ENCODE measurements around the gene SENP5. TPM values are rescaled to one million over a fixed set of nuclear protein-coding genes. Genes with fewer than 3 reads are reported as not detected.
A peak's percentile ranks its signal among the peaks of the same experiment; 100 is the strongest.
"Not testable (repeated sequence)": the region's sequence is repeated elsewhere in the genome, so short reads cannot be mapped to it uniquely, and the experiment has no call there.

SENP5 gene
- total RNA-seq, 2 donors from 2014 or later, result 28.3 to 62.9 TPM

GRCh38 chr3:196849180-196849741, 18.5 kb upstream of the SENP5 start:
- intact Hi-C loops (cut with DNase I), result no loop called here
- H3K9me3 ChIP-seq, result no peaks in the 10 kb centered on the region

DNA sequence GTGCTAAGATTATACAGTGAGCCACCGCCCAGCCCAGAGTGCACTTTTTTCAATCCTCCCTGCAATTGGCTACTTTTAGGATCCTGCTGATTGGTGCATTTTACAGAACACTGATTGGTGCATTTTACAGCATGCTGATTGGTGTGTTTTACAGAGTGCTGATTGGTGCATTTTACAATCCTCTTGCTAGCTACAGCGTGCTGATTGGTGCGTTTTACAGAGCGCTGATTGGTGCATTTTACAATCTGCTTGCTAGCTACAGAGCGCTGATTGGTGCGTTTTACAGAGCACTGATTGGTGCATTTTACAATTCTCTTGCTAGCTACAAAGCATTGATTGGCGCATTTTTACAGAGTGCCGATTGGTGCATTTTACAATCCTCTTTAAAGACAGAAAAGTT, 4.7 kb upstream of the SENP5 start:
- WGBS, result 91% methylated on average over 8 of the region's 8 CpGs
- H3K36me3 ChIP-seq; H3K27ac ChIP-seq; DNase-seq (ENCODE audit: low spot score); H3K9me3 ChIP-seq; H3K4me1 ChIP-seq (replicated peaks); H3K27me3 ChIP-seq (replicated peaks; ENCODE audit: insufficient read depth); intact Hi-C loops (cut with DNase I); H3K4me3 ChIP-seq: not testable (repeated sequence)

More at GRCh38 chr3:196849180-196849741, 18.5 kb upstream of the SENP5 start:
- WGBS, result 72% methylated on average over 11 of the region's 11 CpGs
- no peaks in the 10 kb centered on the region for H3K36me3 ChIP-seq
- H3K27ac ChIP-seq, result no peak overlapping the region
- H3K27me3 ChIP-seq (replicated peaks; ENCODE audit: insufficient read depth), result no peaks in the 10 kb centered on the region
- no peaks in the 10 kb centered on the region for H3K4me1 ChIP-seq (replicated peaks)
- no peak for DNase-seq (ENCODE audit: low spot score)
- TF ChIP-seq POLR2AphosphoS5 (IDR thresholded peaks at IDR 0.05), result no peak
- TF ChIP-seq, protein P1, sequence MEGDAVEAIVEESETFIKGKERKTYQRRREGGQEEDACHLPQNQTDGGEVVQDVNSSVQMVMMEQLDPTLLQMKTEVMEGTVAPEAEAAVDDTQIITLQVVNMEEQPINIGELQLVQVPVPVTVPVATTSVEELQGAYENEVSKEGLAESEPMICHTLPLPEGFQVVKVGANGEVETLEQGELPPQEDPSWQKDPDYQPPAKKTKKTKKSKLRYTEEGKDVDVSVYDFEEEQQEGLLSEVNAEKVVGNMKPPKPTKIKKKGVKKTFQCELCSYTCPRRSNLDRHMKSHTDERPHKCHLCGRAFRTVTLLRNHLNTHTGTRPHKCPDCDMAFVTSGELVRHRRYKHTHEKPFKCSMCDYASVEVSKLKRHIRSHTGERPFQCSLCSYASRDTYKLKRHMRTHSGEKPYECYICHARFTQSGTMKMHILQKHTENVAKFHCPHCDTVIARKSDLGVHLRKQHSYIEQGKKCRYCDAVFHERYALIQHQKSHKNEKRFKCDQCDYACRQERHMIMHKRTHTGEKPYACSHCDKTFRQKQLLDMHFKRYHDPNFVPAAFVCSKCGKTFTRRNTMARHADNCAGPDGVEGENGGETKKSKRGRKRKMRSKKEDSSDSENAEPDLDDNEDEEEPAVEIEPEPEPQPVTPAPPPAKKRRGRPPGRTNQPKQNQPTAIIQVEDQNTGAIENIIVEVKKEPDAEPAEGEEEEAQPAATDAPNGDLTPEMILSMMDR (IDR thresholded peaks at IDR 0.05), result no peak
- TF ChIP-seq POLR2A (IDR thresholded peaks at IDR 0.05), result no peak
- no peak overlapping the region for H3K4me3 ChIP-seq

DNA sequence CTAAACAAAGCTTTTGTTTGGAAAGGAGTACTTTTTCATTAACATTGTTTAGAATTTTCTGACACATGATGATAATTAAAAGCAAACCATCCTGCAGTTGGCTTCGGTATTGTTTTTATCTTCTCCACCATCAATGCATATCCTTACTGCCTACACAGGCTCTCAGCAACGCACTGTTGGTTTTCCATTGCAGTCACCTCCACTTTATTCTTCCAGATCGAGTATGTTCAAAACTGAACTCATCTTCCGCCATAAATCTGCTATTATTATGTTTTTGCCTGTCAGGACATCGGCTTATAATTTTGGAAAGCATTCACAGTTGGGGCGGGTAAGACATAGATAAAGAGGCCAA, 589 bp upstream of the SENP5 start:
- Histone ChIP-seq H3K27ac (peak overlapping the region; percentile 83 to 91), H3K4me3 (peak overlapping the region; percentile 91 to 100), H3K9me3 (no peaks in the 10 kb centered on the region), H3K4me1 (replicated peaks) (peaks cover 8% of the 10 kb centered on the region), H3K36me3 (no peaks in the 10 kb centered on the region), H3K27me3 (replicated peaks; ENCODE audit: insufficient read depth) (no peaks in the 10 kb centered on the region)
- WGBS, result 23% methylated on average over 6 of the region's 6 CpGs
- intact Hi-C loops (cut with DNase I), result loop anchor here (5.0 kb wide), 1 partner anchor 75 kb away; the partner anchor contains the start of gene NCBP2
- DNase-seq (ENCODE audit: low spot score), result no peak
- TF ChIP-seq POLR2A (IDR thresholded peaks at IDR 0.05), result no peak

- WGBS, result under 1% methylated on average over 29 of the region's 29 CpGs
- Histone ChIP-seq H3K36me3 (no peaks in the 10 kb centered on the region), H3K27me3 (replicated peaks; ENCODE audit: insufficient read depth) (no peaks in the 10 kb centered on the region), H3K4me3 (peak overlapping the region; percentile 91 to 100), H3K4me1 (replicated peaks) (peaks cover 8% of the 10 kb centered on the region), H3K27ac (peak overlapping the region; percentile 83 to 91), H3K9me3 (no peaks in the 10 kb centered on the region)
- TF ChIP-seq, protein P1 (IDR thresholded peaks at IDR 0.05), result no peak
- TF ChIP-seq POLR2AphosphoS5 (IDR thresholded peaks at IDR 0.05) (no peak), POLR2A (IDR thresholded peaks at IDR 0.05) (no peak)
- intact Hi-C loops (cut with DNase I), result loop anchor here (5.0 kb wide), 1 partner anchor 74 kb away; the partner anchor contains the start of gene NCBP2
- peak; percentile 5 for DNase-seq (ENCODE audit: low spot score)
Observed at GRCh38 chr3:196868297-196868661, 559 bp downstream of the SENP5 start.

DNA sequence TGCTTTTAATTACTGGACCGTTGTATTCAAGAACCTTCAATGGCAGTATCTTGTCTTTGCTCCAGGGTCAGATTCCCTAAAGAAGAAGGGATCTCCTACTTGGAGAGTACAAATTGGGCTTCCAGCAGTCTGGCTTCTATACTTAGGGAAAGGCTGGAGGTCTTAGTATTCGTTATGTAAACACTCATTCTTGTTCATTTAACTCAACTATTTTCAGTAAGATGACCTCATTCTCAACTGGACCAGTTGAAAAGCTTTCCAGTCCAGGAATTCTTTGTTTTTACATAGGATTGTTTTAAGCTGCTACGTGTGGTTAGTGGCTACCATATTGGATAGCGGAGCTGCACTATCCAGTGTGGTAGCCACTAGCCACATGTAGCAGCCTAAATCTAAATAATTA, 4.6 kb downstream of the SENP5 start:
- 82% methylated on average over 4 of the region's 4 CpGs for WGBS
- TF ChIP-seq POLR2AphosphoS5 (IDR thresholded peaks at IDR 0.05) (no peak), POLR2A (IDR thresholded peaks at IDR 0.05) (no peak)
- TF ChIP-seq, protein P1 (IDR thresholded peaks at IDR 0.05), result no peak
- no peak overlapping the region for H3K4me3 ChIP-seq
- no peaks in the 10 kb centered on the region for H3K9me3 ChIP-seq
- H3K27ac ChIP-seq, result no peak overlapping the region
- H3K4me1 ChIP-seq (replicated peaks), result peaks cover 8% of the 10 kb centered on the region
- no peaks in the 10 kb centered on the region for H3K36me3 ChIP-seq
- H3K27me3 ChIP-seq (replicated peaks; ENCODE audit: insufficient read depth), result no peaks in the 10 kb centered on the region
- intact Hi-C loops (cut with DNase I), result no loop called here
- DNase-seq (ENCODE audit: low spot score), result no peak

GRCh38 chr3:196874511-196875094, 6.9 kb downstream of the SENP5 start:
- H3K36me3 ChIP-seq; H3K27ac ChIP-seq; DNase-seq (ENCODE audit: low spot score); H3K27me3 ChIP-seq (replicated peaks; ENCODE audit: insufficient read depth); H3K4me1 ChIP-seq (replicated peaks); intact Hi-C loops (cut with DNase I); H3K4me3 ChIP-seq; H3K9me3 ChIP-seq: not testable (repeated sequence)
- 92% methylated on average over 7 of the region's 7 CpGs for WGBS

All from prostate gland (tissue), 2 donors.